Fibroblast of gingiva (primary cell): ENCODE measurements around the gene CDKN1B.
"Not testable (repeated sequence)": the region's sequence is repeated elsewhere in the genome, so short reads cannot be mapped to it uniquely, and the experiment has no call there.

Source experiments
- DNase-seq: peaks from one replicate; pipeline ENCODE4 v3.0.0-alpha.2; 2011; ENCODE audit warnings: low read depth

The CDKN1B gene

DNA sequence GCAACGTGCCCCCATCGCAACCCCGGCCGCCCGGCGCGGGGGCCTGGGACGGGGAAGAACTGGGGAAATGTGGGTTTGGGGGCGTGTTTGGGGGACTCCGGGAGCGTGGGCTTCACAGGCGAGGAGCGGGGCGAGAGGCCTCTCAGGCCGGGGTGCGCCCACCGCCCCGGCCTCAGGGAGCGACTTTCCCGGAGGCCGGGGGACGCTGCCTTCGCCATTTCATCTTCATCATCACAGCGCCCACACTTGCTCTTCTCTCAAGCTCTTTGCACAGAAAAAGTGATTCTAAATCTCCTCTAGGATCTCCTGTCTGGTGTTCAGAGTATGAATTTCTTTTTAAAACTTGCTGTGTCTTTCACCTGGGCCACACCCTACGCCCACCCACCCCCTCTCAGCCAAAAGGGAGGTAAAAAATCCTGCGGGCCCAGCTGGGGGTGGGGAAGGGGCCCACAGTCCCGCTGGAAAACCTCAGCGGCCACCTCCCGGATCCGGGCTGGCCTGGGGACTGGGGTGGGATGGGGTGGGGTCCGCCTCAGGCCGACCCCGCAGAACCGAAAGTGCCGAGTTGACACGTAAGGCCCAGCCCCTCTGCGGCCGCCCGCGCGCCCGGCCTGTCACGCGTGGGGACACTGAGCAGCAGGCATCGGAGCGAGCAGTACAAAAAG is 7.4 kb downstream of the CDKN1B start:
- no peak for DNase-seq

DNA sequence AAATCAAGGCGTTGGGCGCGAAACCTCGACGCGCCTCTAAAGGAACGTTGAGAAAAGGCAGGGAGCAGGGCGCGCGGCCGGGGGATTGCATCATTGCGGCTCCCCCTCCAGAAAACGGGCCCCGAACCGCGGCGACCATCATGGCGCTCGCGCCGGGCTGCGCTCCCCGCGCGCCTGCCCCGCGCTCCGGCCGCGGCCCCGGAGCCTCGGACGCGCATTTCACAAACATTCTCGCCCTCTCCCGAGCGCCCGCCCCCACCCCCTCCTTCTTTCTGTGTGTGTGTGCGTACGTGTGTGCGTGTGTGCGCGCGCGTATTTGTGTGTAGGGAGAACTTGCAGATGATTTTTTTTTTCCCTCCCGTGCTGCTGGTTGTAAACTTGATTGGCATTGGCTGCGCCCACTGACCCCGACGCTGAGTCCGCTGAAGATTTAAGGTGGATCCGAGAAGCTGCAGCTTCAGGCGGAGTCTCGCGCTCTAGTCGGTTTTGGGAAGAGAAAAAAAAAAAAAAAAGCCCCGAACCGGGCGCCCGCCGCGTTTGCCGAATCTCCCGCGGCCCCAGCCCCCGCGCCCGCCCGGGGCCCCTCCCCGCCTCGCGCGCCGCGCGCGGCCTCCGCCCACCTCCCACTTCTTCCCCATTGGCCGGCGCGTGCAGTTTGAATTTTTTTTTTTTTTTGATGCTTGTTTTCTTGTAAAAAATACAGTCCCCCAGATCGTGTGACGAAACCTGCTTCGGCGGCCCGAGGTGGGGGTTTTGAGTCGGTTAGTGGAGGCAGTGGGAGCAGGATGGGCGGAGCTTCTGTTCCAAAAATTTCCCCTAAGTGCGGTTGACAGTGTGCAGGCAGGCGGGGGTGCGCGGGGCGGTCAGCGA is 8.2 kb downstream of the CDKN1B start:
- DNase-seq, result peak; percentile 100

DNA sequence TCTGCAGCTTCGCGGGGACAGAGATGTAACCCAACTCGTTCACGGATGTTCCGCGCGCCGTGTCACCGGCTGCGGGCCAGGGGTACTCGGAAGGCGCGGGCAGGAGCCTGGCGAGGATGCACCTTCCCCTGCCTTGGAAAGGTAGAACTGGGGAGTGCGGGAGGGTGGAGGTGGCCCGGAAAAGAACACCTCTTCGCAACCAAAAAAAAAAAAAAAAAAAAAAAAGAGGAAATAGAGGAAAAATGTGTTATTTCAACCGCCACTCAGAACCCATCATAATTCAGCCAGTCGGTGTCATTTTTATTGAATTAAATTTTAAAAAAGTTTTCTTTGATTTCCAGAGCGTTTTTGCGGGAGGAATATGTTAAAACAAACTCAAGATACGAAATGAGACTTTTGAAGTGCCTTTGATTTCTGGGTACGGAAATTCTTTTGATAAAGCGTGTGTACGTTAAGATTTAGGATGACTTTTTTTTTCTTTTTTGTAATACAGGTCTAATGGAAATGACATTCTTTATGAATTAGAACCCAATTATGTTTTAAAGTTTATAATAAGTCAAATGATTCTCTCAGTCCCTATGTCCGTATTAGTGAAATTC is 8.9 kb downstream of the CDKN1B start:
- DNase-seq, result no peak

DNA sequence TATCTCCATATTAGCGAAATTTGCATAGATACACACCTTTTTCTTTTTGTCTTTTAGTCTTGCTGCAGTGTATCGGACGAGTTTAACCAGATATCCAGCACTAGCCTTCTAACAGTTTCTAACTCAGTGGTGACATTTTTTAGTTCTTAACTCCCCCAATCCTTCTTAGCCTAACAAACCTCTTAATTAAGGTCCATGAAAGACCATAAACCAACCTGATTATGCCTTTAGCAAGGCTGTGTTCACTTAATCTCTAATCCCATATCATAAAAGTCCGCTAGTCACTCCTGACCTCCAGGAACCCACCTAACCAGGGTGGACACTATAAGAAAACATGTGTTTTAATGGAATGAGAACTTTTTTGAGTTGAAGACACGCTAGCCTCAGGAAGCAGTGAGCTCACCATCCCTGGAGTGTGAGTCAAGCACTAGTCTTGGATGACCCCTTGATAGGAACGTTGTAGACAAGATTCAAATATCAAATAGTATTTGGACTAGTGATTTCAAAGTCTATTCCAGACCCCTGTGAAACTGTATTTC is 9.5 kb downstream of the CDKN1B start:
- peak; percentile 47 for DNase-seq

DNA sequence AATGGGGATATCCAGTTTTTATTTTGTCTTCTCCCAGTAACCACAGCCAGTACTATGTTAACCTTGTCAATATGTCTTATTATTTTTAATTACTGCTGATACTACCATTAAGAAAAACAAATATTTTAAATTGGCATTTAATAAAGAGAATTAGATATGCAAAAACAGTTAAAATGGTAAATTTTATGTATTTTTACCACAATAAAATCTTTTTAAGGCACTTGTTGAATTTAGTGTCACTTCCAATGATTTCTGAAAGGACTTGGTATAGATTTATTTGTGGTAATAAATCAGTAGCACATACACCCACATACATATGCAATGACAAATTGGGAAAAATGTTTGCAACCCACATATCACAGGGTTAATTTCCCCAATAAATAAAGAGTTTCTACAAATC is 14.0 kb downstream of the CDKN1B start:
- DNase-seq, result no peak

DNA sequence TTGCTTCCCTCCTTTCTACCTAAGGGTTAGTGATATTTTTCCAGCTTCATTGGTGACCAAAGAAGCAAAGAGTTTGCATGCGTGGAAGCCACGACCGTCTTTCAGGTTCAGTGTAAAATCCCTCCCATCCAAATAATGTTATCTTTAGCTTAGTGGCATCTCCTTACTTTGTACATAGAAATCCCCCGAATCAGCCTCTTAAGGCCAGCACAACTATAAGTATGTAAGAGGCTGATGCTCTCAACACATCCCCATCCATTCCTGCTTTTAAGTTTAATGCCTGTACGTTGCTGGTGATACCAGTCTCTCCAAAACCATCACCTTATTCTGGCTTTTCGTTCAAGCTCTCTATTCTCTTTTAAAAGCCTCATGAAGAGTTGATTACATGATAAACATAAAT is 14.6 kb downstream of the CDKN1B start:
- no peak for DNase-seq

DNA sequence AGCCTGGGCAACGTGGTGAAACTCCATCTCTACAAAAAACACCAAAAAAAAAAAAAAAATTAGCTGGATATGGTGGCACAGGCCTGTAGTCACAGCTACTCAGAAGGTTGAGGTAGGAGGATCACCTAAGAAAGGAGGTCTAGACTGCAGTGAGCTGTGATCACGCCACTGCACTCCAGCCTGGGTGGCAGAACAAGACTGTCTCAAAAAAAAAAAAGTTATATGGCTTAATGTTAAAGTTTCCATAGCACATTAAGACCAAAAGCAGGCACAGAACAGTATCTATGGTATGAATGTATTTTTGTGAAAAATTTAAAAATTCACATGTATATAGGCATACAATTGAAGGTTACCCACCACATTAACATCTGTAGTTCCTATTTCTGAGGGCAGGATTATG is 15.9 kb downstream of the CDKN1B start:
- no peak for DNase-seq

DNA sequence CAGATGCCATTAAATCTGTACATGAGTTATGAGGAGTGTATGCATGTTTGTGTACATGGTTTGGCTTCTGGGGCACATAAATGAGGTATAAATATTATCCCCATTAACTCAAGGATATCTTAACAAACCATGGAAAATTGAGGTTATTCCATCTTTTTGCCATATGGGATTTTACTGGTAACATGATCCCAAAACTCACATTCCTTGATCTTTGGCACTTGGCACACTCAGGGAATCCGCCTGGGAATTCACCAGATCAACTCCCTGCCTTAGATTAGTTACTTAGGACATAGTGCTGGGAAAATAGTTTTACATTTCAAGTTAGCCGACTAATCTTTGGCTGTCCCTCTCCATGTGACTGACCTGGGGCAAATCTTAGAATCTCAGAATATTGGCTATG is 16.9 kb downstream of the CDKN1B start:
- DNase-seq, result peak; percentile 69

DNA sequence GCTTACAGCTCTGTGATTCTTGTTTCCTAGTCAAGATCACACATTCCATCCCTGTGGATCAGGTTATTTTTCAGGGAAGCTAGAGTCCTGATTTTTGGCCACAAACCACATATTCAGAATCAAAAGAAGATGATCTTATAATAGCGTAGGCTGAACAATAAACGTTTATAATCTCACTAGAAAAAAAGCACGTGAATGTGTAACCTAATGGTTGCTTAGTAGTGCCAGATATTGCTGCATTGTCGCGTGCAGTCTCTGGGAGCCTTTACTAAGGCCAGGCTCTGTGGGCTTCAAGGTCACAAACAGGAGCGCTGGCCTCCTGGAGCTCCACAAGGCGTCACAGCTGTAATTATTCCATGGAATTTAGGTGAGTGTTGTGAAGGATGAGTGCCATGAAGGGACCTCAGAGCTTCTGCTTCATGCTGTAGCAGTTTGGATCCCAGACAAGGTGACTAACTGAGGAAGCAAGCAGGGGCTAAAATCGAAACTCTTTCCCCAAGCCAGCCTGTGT is 17.4 kb downstream of the CDKN1B start:
- no peak for DNase-seq

DNA sequence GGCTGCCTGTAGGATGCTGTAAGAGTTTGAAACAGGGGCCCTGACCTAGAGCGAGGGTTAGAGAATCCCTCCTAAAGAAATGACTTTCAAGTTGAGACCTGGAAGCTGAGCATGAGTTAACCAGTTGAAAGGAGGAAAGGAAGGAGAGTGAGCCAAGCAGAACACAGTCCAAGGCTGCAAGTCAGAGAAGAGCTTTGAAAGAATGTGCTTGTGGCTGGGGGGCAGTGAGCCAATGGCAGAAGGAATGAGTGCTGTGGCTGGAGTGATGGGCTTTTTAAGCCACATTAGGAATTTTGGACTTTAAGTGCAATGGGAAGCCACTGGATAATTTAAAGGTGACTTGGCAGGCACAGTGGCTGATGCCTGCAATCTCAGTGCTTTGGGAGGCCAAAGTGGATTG is 18.1 kb downstream of the CDKN1B start:
- DNase-seq, result peak; percentile 61

DNA sequence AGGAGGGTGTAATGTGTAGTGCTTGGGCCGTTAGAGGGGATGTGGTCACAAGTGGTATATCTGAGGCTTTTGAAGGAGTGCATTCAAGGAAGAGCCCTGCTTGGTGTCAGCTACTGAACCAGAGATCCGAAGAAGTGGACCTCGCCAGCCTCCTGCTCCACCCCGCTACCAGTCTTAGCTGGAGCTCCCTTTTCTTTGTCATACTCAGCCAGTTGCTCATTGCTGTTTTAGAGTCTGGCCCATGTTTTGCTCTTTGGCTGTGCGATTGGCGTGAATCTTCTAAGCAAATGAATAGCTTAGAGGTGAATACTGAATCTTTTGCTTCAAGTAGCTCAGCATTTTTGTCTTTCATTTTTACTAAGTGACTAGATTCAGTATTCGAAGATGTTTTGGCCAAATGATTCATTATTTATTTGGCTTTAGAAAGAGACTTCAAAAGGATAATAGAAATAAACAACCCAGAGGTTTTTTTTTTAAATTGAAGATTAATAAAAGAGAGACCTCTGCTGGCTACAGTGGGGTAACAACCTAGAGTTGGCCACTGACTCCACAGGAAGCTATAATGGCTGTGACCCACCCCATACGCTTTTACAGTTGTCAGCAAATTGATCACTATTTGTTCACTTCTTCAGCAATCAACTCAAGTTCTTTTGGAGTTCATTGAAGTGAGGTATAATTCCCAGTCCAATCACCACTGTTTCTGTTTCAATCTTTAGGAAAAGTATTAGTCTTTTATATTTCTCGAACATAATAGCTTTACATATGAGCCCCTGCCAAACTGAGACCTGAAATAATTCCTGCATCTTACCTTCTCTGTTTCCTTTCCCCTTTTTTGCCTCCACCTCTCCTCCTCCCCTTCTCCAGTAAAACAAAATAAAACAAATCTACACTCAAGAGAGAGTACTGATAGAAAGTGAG is 19.9 kb downstream of the CDKN1B start:
- DNase-seq, result peak; percentile 64

DNA sequence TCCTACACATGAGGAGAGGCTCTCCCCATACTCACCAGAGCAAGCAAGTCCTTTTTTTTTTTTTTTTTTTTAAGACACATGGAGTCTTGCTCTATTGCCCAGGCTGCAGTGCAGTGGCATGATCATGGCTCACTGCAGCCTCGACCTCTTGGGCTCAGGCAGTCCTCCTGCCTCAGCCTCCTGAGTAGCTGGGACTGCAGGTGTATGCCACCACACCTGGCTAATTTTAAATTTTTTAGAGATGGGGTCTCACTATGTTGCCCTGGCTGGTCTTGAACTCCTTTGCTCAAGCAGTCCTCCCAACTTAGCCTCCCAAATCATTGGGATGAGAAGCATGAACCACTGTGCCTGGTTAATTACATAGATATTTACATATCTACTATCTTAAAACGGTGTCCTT is 21.0 kb downstream of the CDKN1B start:
- not testable (repeated sequence) for DNase-seq

DNA sequence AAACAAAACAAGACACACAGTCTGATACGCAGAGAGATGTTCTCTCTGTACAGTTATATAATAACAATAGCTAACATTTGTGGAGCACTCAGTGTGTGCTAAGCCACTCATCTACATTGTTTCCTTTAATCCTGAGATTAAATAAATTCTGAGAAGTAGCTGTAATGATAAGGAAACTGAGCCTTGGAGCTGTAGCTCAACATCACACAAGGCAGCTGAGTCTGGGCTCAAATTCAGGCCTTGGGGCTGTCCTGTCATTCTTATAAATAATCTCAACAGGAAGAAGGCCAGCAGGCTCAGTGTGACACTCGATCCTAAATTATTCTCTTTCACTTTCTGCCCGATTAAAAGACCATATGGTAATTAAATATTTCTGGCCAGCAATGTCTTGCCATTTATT is 24.5 kb downstream of the CDKN1B start:
- peak; percentile 22 for DNase-seq

DNA sequence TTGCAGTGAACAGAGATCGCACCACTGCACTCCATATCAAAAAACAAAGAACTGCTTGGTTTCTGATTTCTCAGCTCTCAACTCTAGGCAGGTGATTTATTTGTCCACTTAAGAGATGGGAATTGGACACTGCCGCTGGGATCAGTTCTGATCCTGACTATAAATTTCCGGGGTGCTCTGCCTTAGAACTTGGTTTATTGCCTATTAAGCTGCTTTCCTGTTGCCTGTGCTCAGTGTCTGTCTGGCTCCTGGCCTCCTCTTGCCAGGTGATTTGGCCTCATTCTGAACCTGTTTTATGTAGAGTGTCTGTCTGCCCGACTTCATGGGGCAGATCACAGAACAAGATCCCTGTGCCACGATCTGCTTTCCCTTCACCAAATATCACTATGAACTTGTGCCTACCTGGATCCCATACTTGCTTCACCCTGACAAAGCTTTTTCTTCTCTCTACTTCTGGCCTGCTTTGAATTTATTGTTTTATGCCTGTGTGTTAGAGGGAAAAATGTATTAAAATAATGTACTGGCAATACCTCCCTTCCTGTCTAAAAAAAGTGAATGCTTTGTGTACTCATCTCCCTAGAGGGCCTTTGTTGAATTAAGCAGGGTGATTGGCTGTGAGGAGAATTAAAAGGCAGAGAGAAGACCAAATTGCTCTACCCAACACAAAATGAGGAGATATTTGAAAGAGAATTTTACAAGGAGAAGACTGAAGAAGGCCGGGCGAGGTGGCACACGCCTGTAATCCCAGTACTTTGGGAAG is 27.6 kb downstream of the CDKN1B start:
- DNase-seq, result no peak

DNA sequence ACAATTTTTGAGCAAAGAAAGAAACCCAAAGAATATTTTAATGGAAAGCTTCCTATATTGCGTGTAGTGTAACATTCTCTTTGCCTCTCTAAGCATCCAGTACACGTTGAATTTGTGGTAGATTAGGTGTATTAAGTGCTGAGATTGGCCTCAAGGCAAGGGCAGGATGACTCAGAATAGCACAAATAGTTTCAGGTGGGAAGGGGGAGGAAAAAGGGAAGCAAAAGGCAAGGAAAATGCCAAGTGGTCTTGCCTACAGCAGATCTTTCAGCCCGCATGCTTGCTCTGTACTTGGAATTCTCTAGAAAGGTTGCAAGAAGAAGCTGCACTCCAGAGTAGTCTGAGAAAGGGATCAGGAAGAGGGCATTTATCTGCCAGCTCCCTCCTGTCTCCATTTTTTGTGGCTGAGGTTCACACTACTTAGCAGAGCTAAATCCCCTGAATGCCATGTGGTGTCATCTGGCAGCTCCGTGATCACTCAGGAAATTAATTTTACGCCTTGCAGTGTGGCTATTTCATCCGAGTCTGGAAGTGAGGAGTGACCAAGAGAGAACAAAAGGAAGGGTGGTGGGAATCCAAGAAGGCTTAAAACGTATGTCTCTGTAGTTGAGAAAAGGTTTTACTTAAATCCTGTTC is 28.5 kb downstream of the CDKN1B start:
- DNase-seq, result no peak

DNA sequence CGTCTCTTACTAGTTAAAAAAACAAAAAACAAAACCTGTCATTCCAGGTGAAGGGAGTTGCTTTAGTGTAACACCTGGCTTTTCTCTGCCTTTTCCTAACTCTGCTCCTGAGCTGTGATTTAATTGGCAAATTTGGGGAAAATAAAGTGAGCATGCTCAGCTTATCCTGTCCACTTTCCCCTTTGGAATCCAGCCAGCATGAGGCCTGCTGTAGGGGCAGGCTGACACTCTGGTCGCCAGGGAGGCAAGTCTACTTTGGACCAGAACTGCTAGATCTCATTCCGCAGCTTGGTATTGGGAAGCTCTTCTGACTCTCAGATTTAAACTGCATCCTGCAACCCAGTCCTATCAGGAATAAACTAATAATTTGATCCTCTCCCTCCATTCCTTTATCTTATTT is 30.1 kb downstream of the CDKN1B start:
- no peak for DNase-seq

DNA sequence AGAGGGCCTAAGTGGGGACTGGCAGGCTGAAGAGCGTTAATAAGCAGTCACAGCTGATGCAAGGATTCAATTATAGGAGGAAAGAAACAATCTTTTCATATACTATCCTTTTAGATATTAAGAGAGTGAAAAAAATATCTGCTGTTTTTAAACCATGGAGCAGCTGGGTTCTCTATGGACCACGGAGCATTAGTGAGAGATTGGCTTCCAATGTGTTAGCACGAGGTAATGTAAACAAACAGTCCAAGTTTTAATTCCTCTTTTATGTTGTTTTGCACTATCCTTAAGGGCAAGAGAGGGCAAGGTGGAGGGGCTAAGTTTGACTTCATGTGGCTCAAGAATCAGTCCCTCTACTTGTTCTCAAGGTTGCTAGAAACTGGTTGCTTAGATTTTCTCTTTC is 30.9 kb downstream of the CDKN1B start:
- no peak for DNase-seq

DNA sequence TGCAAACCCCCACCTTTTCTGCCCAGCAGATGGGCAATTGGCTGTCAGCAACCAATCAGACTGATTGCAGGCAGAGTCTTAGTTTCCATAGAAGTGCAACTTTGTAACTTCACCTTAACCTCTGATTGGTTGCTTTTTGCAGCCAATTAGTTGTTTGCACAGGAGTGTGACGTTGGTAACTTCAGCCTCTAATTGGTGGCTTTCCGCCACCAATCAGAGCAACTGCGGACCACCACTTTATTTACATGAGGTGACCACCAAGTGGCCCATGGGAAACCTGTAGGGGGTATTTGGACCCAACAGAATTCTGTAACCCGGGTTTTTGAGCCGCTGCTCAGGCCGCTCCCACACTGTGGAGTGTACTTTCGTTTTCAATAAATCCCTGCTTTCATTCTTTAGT is 32.3 kb downstream of the CDKN1B start:
- peak; percentile 92 for DNase-seq

DNA sequence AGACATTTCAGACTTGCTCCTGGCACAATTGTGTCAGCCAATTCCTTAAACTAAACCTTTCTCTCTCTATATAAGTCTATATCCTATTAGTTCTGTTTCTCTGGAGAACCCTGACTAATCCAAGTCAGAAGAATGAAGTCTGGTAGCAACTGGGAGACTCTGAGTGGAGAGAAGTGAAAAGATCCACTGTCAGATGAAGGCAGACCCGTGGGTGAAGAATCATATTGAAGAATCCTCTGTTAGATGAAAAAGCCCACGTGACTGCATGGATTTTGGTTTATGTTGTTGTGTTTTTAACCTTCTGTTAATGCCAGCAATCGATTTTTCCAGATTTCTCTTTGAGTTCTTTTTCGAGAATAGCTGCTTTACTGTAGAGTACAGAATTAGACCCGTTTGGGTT is 38.8 kb downstream of the CDKN1B start:
- DNase-seq, result no peak

DNA sequence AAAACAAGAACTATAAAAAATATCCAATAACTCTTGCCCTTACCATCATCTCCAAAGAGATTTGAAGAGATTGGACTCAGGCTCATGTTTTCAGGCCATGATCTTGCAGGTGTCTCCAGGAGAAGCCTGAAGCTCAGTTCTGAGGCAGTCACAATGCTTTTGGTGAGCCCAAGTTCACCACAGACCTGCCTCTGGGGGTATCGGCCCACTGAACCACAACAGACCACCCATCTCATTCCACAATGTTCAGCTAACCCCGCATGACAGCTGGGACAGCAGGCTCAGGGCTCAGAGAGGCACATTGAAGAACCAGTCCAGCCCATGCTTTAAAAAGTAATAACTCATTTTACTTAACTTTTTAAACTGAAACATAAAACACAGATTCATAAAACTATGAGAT is 40.0 kb downstream of the CDKN1B start:
- DNase-seq, result no peak
